Measurements from ENCODE around the gene OPA1. TPM values are rescaled to one million over a fixed set of nuclear protein-coding genes. Genes with fewer than 3 reads are reported as not detected.
A peak's percentile ranks its signal among the peaks of the same experiment; 100 is the strongest.

OPA1 gene
- total and polyA plus RNA-seq, 2 of the 13 experiments (the other 11 are each of a cell fraction or from before 2014, with no cell fraction given): 26.7 to 78.5 TPM

DNA sequence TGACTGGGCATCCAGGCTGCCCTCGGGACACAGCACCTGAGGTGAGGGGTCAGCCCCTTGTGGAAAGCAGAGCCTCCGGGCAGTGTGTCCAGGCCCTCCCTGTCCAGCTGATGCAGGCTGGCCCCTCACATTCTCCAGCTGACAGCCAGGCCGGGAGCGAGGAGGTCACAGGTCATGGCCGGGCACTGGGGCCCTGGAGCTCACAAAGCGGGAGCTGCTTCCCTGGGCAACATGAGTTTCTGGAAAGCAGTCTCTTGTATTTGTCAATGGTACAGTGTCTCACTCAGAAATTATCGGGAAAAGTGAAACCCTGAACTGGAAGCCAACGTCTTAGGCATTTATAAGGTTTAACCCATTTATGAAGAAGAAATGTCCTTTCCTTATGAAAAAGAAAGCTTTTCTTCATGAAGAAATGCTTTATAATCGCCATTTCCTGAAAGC lies 118.5 kb downstream of the OPA1 start (continued):
- TF ChIP-seq MYNN (CRISPR knock-in tag; IDR thresholded peaks at IDR 0.05; ENCODE audit: low read depth) (no peak), DMTF1 (CRISPR knock-in tag; IDR thresholded peaks at IDR 0.05) (no peak), CBX2 (IDR thresholded peaks at IDR 0.05; ENCODE audit: low read depth, low read length) (no peak), CBX2 (CRISPR knock-in tag; IDR thresholded peaks at IDR 0.05; ENCODE audit: low read depth) (no peak), ZNF33A (CRISPR knock-in tag; IDR thresholded peaks at IDR 0.05; ENCODE audit: borderline replicate concordance) (no peak), ZBTB8A (CRISPR knock-in tag; IDR thresholded peaks at IDR 0.05; ENCODE audit: borderline replicate concordance, low read depth) (no peak), JUND (CRISPR knock-in tag; IDR thresholded peaks at IDR 0.05) (peak; percentile 63; the same call in 1 of the 2 replicates), NAIF1 (CRISPR knock-in tag; IDR thresholded peaks at IDR 0.05; ENCODE audit: borderline replicate concordance) (peak; percentile 57; the same call in 1 of the 2 replicates), ZNF777 (CRISPR knock-in tag; IDR thresholded peaks at IDR 0.05) (no peak), XBP1 (CRISPR knock-in tag; IDR thresholded peaks at IDR 0.05) (no peak), POLR2G (IDR thresholded peaks at IDR 0.05; ENCODE audit: low read depth, low read length) (no peak; the same call in 1 of the 2 replicates), KLF9 (CRISPR knock-in tag; IDR thresholded peaks at IDR 0.05; ENCODE audit: low read depth) (no peak), USF2 (IDR thresholded peaks at IDR 0.05; ENCODE audit: low read depth, low read length) (no peak), USF2 (CRISPR knock-in tag; IDR thresholded peaks at IDR 0.05; ENCODE audit: borderline replicate concordance) (no peak; the same call in 1 of the 2 replicates), LBX2 (CRISPR knock-in tag; IDR thresholded peaks at IDR 0.05; ENCODE audit: borderline replicate concordance) (no peak), ARID2 (CRISPR knock-in tag; IDR thresholded peaks at IDR 0.05; ENCODE audit: borderline replicate concordance) (no peak), SKIL (CRISPR knock-in tag; IDR thresholded peaks at IDR 0.05; ENCODE audit: borderline replicate concordance) (peak; percentile 88), HINFP (CRISPR knock-in tag; IDR thresholded peaks at IDR 0.05; ENCODE audit: low read depth) (peak; percentile 57; the same call in 1 of the 2 replicates), ZNF430 (CRISPR knock-in tag; IDR thresholded peaks at IDR 0.05) (no peak), ZNF30 (CRISPR knock-in tag; IDR thresholded peaks at IDR 0.05) (no peak)
